Measurements from ENCODE around the gene PRND. TPM values are rescaled to one million over a fixed set of nuclear protein-coding genes. Genes with fewer than 3 reads are reported as not detected.

Gene PRND
- total and polyA plus RNA-seq, 2 donors (not counting 3 experiments of a cell fraction or from before 2014, with no cell fraction given): 0.18 TPM; not detected in 1

DNA sequence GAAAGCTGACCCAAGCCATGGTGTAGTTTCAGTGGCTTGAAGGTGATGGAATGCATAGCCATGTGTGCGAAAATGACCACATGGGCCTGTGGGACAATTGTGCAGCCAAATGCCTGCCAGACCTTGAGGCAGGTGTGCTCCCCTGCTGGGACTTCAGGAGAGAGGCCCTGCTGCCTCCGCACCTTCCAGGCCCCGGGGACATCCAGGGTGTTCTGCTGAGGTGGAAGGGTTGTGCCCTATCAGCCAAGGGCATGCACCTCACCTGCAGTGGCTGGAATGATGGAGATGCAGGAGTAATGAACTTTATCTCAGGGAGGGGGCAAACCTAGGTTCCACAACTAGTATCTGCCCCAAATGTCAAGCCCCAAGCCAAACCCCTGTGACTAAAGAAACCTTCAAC, 44.0 kb downstream of the PRND start:
- Histone ChIP-seq H3K4me1 (ENCODE audit: control insufficient read depth, extremely low read depth, insufficient read depth, low read length) (peaks cover 9% of the 10 kb centered on the region), H3K9me1 (replicated peaks; ENCODE audit: control insufficient read depth, extremely low read depth, insufficient read depth, low read length) (no peaks in the 10 kb centered on the region), H3K9ac (replicated peaks; ENCODE audit: extremely low read depth, insufficient read depth, low read length) (no peak overlapping the region), H3K9me3 (replicated peaks; ENCODE audit: control insufficient read depth, insufficient read depth, low read length) (no peaks in the 10 kb centered on the region), H3K36me3 (ENCODE audit: control insufficient read depth in 2 of 2, extremely low read depth in 1 of 2, insufficient read depth in 2 of 2, low read length in 2 of 2) (no peaks in the 10 kb centered on the region), H3K27ac (ENCODE audit: insufficient read depth, low read depth, low read length) (no peak overlapping the region), H2AFZ (ENCODE audit: low read depth, low read length) (no peak overlapping the region), H3K4me2 (ENCODE audit: insufficient read depth, low read length) (no peak overlapping the region), H3K4me3 (replicated peaks in 1 of 3; ENCODE audit: insufficient read depth in 1 of 3, low read depth in 1 of 3, low read length in 3 of 3) (no peak overlapping the region), H4K20me1 (replicated peaks; ENCODE audit: control insufficient read depth, extremely low read depth, insufficient read depth, low read length) (no peaks in the 10 kb centered on the region), H3K79me2 (ENCODE audit: control insufficient read depth, insufficient read depth, low read length) (no peaks in the 10 kb centered on the region), H3K27me3 (ENCODE audit: control insufficient read depth in 2 of 2, insufficient read depth in 2 of 2, low read length in 2 of 2) (peaks cover 2 to 3% of the 10 kb centered on the region in 2 experiments)
- ChIA-PET POLR2A (no interaction called here), CTCF (interaction anchor here (1.2 kb wide), 1 partner anchor 186 kb away, joined by 3 read pairs; no protein-coding TSS in a partner anchor)
- intact Hi-C loops (cut with micrococcal nuclease): no loop called here
- TF ChIP-seq FOS (IDR thresholded peaks at IDR 0.05; ENCODE audit: borderline replicate concordance, insufficient read depth, low read length) (no peak), GATA2 (IDR thresholded peaks at IDR 0.05; ENCODE audit: insufficient read depth, insufficient read length, low read depth, low read length) (no peak), EZH2 (IDR thresholded peaks at IDR 0.05; ENCODE audit: borderline replicate concordance, low read depth, low read length, severe bottlenecking) (no peak), MYC (IDR thresholded peaks at IDR 0.05; ENCODE audit: low read depth, low read length) (no peak), CTCF (IDR thresholded peaks at IDR 0.05; ENCODE audit: extremely low read depth in 1 of 2, insufficient read depth in 1 of 2, low read depth in 1 of 2, low read length in 2 of 2) (no peak), JUN (IDR thresholded peaks at IDR 0.05; ENCODE audit: borderline replicate concordance, insufficient read depth, insufficient read length, low read depth) (no peak), POLR2A (IDR thresholded peaks at IDR 0.05; ENCODE audit: low read depth, low read length) (no peak)
- TF ChIP-seq, protein P1, sequence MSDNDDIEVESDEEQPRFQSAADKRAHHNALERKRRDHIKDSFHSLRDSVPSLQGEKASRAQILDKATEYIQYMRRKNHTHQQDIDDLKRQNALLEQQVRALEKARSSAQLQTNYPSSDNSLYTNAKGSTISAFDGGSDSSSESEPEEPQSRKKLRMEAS (IDR thresholded peaks at IDR 0.05; ENCODE audit: insufficient read depth, insufficient read length): no peak
- dilution Hi-C loops (cut with MboI; ENCODE audit: extremely low pct_ligation_motif_present, low sequenced_read_pairs): no loop called here
- BruUV-seq (replicated peaks): no TSS peak
- DNase-seq (ENCODE audit: low read depth, low spot score): no peak
- no peak for FAIRE-seq

All from endothelial cell of umbilical vein (primary cell).